ENCODE measurements around the gene CLASP1.
"Not testable (repeated sequence)": the region's sequence is repeated elsewhere in the genome, so short reads cannot be mapped to it uniquely, and the experiment has no call there.

The CLASP1 gene

DNA sequence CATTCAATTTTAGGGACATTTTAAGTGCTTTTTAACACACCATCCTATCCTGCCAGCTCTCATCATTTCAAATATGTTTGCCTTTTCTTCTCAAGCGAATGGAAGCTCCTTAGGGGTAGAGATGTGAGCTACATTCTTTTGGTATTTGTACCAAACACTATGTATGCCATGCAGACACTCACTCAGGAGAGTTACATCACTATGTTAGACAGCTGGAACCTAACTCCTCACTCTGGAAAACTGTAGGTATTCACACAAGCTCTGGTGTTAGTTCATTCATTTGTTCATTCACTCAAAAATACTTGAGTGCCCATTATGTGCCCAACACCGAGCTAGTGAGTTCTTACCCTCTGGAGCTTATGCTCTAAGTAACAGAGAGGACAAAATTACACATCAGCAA, 144.9 kb downstream of the CLASP1 start:
- DNase-seq (ENCODE audit: low spot score), result no peak

DNA sequence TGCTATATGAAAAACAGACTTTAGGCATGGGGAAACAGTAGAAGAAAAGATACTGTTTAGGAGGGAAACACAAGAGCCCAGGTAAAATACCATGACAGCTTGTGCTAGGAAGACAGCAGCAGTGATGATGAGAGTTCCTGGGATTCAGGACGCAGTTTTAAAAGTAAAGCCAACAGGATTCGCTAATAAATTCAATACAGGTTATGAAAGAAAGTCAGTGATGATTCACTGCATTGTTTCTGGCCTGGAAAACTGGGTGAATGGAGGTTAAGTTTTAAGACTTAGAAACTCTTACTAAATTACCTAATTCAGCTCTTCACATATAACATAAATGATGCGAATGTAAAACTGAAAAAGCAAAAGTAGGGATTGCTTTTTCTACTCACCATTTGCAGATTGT, 146.5 kb downstream of the CLASP1 start:
- DNase-seq (ENCODE audit: low spot score), result no peak

DNA sequence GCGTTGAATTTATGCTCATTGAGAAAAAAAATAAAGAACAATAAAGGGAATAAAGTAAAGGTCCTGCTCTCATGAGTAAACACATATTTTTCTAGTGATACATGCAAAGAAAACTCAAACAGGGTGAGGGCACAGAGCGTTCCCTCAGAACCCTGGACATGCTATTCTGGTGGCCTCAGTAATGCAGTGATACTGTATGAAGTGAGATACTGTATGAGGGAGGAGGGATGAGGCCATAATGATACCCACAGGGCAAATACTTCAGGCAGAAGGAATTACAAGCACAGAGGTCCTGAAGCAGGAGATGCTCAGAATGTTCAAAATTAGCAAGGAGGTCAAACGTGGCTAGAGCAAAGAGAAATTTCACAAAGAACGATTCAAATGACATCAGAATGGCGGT, 147.0 kb downstream of the CLASP1 start:
- no peak for DNase-seq (ENCODE audit: low spot score)

DNA sequence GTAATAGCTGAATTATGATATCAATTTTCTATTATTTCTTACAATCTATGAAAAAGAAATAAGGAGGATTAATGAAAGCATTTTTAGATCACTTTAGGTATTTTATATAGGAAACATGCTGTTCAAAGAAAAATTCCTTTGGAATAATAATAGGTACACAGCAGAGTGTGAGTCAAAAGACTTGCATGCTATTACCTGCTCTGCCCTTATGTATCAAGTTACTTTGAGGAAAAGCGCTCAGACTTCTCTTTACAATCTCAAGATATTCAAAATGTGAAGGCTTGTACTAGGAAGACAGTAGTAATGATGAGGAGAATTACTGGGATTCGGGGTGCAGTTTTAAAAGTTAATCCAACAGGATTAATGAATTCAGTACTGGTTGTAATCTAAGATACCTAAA, 147.7 kb downstream of the CLASP1 start:
- no peak for DNase-seq (ENCODE audit: low spot score)

DNA sequence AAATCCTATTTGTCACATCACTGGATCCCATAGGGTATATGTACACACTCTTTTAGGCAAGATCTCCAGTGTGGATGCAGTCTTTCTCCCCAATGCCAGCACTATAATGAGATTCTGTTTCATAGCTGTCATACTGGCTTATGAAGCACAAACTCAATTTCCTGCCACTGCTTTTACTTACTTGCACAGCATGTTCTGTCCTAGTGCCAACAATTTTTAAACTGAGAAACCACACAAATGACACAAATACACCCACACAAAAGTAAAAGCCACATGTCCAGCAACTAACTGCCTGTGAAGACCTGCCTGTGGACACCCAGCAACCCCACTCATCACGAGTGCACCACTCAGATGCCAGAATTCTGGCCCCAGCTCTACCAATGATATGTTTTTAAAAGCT, 148.2 kb downstream of the CLASP1 start:
- no peak for DNase-seq (ENCODE audit: low spot score)

DNA sequence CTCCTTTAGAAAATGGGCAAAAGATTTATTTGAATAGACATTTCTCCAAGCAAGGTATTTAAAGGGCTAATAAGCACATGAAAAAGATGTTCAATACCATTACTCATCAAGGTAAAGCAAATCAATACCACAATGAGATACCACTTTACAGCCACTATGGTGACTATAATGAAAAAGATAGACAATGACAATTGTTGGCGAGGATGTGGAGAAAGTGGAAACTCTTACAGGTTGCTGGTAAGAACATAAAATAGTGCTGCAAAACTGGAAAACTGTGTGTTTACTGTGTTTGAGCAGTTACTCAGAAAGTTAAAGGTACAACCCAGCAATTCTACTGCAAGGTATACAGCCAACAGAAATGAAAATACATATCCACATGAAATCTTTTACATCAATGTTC, 150.5 kb downstream of the CLASP1 start:
- no peak for DNase-seq (ENCODE audit: low spot score)

DNA sequence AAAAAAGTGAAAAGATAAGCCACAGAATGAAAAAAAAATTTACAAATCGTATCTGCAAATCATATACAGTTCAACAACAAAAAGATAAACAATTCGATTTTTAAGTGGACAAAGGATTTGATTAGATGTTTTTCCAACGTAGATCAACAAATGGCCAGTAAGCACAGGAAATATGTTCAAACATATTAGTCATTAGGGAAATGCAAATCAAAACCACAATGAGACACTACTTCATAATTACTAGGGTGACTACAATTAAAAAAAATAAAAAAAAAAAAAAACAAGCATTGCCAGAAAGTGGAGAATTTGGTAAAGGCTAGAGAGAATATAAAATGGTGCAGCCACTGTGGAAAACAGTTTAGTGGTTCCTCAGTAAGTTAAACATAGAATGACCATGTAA, 156.9 kb downstream of the CLASP1 start:
- DNase-seq (ENCODE audit: low spot score), result no peak

DNA sequence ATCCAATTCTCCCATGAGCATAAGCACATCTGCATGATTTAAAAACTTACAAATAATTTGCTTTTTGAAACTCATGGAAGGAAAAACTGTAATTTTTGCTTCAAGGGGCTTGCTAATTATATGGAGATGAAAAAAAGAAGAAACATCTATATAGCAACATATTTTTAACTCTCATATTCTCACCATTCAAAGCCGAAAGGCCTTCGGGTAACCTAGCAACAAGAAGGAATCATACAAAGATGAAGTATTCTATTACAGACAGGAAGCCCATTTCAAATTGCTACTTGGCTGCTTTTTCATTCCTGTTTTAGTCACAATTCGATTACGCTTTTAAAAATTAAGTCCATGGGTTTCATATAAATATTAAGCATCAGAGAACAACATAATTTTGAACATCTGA, 157.7 kb downstream of the CLASP1 start:
- DNase-seq (ENCODE audit: low spot score), result no peak

DNA sequence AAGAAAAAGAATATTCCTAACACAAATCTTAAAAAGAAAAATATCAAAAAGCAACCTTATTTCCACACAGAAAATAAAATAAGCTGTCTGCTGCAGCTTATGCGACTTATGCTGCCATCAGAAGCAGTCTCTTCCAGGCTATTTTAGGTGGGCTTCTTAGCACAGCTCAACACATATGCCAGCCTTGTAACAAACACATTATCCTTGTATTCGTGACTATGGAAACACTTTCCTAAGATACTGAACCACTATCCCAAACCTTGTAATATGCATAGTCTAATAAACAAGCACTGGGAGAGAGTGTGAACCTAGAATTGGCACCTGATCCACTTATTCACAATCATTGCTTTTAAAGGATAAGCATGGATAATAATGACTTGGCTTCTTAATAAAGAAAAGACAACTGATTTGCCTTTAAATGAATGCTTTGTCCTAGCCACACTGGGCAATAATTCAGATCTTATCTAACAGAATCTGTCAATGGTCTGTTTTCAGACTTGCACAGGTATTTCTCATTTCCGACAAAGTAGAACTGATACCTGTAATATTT, 158.6 kb downstream of the CLASP1 start:
- DNase-seq (ENCODE audit: low spot score), result no peak

DNA sequence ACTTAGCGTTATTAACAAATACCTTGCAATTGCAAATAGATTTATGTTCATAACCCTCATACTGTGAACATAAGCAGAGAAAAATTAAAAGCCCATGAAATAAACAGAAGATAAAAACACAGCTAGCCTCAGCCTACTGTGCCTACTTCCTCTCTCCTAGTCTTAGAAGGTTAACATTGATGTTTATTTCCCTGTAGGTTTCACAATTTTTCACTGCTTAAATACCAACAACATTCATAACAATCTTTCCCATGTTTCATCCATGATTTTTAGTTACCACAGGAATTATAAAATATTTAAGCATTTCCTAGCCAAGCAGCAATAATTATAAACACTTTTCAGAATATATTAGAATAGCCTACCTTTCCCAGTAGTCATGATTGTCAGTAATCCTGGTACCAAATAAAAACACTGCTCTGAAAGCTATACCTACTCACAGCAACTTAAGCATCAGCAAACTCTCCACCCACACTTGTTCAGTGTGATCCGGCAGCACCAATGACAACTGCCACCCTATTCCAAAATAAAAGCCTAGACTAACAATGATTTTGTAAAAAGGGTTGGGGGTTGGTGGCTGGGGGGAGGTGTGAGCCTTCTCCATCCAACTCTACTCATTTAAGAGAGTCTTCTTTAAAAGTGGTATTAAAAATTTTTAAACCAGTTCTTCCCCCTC, 159.2 kb downstream of the CLASP1 start:
- DNase-seq (ENCODE audit: low spot score), result no peak

DNA sequence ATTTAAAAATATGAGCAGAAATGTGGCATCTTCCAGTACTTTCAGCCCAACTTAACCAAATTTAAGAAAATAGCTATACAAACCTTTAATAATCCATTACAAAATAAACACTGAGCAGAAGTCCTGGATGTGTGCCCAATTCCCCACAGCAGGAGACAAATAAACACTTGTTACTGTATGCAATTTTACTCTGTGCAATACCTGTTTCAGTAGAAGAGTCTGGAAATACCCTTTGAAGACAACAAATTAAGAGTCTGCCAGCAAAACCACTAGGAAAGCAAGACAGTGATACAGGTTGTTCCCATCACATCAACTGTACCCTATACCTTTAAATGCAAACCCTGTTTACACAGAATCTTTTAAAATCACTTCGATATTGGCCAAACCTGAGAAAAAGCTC, 160.0 kb downstream of the CLASP1 start:
- no peak for DNase-seq (ENCODE audit: low spot score)

DNA sequence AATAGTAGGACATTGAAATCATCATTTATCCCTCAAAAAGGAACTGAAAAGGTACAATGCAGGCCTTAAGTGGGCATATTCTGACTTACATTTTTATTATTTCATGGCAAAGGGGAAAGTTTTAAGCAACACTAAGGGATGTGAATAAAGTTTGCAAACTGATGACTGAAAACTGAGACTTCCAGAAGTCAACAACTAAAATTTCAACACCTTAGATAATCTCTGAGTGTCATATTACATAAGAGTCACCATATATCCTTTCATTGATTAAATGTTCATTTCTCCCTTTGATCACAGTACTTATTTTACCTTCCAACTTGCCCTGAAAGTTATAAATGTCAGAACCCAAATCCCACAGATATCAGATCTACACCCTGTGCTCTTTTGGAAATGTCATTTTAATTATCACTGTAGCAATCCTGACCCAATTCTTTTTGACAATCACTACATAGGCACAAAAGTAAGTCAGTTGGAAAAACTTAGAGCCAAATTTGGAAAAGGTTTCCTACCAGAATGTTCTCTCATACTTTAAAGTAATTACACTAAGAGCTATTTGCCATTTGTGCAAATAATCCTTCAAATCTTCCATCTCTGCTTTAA, 163.0 kb downstream of the CLASP1 start:
- DNase-seq (ENCODE audit: low spot score), result no peak

DNA sequence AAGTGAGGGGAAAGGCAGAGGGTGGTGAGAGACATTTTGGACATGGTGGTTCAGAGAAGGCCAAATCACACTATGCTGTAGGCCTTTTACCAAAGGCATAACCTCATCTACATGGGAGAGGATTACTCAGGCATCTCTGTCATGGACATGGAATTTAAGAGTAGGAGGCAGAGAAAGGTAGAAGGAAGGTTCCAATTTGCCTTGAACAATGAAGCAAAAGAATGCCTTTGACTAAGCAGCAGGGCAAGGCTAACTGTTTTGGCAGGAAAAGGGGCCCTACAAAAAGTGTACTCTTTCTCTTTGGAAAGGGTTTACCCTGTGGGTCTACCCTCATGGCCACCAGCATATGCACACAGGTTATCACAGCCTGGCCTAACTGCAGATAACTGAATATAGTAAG, 164.2 kb downstream of the CLASP1 start:
- DNase-seq (ENCODE audit: low spot score), result no peak

DNA sequence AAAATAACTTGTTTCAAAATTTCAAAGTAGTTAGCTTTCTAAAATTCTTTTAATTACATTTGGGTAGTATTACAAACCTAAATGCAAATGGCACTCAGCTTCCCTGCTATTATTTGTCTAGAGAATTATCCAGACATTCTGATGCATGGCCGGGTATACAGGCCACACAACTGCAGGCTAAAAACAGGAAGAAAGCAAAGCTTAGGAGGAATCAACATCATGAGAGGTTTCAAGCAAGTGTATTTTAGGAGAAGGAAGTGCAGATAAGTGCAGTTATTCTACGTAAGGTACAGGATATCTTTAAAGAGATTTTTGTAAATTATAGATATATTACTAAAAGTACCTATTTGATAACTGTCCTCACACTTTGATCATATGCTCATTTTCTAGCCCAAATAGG, 165.4 kb downstream of the CLASP1 start:
- no peak for DNase-seq (ENCODE audit: low spot score)

DNA sequence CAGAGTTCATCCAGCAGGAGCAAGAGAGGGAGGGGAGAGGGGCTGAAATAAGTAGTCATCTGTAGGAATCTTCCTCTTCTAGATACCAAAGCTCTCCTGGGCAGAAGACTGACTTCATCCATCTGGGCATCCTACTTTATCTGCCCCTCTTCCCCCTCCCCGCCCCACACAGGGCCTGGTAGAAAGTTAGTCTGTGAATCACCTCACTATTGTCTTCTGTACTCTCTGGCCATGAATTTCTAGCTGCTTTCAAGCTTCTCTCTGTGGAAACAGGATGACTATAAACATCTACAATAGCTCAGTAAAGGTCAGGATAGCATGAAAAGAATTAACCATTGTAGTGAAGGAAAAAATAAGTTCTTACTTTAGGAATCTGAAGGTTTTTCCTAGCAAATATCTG, 166.2 kb downstream of the CLASP1 start:
- no peak for DNase-seq (ENCODE audit: low spot score)

DNA sequence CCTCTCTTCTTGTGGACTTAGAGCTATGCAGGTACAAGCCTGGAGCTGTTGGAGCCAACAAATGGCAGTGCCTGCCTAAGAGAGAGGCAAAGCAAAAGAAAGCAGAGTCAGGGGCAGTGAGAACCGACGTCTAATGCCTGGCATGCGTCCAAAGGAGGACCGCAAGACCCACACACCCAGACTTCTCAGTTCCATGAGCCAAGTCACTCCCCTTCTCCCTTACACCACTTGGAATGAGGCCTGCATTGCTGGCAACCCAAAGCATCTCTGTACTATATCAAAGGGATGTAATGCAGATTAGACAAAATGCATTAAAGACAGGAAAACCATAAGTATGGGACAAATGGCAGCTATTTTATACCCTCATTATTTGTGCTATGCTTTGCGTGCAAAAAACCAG, 168.4 kb downstream of the CLASP1 start:
- no peak for DNase-seq (ENCODE audit: low spot score)

DNA sequence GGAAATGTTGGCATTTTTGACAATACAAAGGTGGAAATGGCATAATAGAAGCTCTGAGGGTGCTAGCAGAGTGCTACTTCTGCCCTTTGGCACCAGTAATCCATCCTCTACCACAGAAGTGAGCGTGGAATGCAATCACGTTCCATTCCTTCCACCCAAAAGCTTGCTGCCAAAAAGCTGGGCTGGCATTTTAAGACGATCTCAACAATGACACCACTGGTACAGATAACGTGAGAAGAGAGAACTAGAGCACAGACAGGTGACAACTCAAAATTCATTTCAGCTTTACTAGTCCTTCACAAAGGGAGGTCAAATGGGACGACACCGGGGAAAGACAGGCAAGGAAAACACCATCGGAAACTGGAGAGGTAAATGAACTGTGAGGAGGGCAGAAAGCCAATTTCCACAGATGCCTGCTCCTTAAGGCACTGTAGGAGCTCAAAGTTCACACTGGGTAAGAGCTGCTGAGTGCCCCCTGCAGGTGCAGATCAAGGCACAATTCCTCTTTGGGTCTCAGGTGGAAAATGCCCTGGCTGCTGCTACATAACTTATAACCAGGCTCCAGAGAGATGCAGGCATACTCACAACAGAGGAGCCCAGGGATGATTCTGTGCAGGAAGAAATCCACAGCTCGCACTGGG, 169.3 kb downstream of the CLASP1 start:
- peak; percentile 11 for DNase-seq (ENCODE audit: low spot score)

DNA sequence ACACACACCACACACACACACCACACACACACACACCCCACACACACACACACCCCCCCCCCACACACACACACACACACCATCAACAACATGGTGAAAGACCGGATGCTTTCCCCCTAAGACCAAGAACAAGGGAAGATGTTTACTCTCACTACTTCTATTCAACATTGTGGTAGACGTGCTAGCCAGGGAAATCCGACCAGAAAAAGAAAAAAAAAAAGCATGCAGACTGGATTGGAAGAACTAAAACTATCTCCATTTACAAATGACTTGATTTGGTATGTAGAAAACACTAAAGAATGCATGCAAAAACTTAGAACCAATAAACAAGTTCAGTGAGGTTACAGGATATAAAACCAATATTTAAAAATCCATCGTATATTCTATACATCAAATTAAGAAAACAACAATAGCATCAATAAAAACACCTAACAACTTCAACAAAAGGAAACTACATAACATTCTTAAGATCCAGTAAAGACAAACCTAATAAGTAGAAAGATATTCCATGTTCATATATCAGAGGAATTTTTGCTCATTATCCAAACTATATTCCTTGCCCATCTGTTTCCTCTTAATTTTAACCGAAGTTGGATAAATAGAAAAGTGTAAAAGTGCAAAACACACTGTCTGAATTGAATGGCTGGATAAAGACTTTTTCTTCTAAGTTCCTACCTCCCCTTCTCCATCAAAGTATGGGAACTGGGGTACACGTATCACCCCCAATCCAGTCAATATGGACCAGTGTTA, 170.1 kb downstream of the CLASP1 start:
- no peak for DNase-seq (ENCODE audit: low spot score)

DNA sequence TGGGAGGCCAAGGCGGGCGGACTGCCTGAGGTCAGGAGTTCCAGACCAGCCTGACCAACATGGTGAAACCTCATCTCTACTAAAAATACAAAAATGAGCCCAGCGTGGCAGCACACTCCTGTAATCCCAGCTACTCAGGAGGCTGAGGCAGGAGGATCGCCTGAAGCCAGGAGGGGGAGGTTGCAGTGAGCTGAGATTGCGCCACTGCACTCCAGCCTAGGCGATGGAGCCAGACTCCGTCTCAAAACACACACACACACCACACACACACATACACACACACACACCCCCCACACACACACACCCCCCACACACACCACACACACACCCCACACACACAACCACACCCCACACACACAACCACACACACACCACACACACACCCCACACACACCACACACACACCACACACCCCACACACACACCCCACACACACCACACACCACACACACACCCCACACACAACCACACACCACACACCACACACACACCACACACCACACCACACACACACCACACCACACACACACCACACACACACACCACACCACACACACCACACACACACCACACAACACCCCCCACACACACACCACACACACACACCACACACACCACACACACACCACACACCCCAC, 170.8 kb downstream of the CLASP1 start:
- DNase-seq (ENCODE audit: low spot score), result not testable (repeated sequence)

DNA sequence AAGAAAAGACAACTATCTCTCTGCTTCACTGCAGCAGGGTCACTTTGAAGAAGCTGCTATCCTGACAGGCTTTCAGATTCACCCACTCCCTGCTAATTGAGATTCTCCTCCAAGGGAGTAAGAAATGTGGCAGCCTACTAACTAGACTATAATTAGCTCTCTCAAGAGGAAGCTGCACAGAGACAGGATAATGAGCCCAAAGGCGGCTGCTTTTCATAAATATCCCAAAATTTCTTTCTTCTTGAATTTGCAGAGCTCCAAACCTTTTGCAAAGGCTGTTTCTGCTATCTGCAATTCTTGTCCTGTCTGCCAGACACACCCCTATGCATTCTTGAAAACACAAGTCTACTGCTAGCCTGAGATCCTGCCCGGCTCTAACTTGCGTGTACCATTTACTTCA, 172.6 kb downstream of the CLASP1 start:
- no peak for DNase-seq (ENCODE audit: low spot score)

DNA sequence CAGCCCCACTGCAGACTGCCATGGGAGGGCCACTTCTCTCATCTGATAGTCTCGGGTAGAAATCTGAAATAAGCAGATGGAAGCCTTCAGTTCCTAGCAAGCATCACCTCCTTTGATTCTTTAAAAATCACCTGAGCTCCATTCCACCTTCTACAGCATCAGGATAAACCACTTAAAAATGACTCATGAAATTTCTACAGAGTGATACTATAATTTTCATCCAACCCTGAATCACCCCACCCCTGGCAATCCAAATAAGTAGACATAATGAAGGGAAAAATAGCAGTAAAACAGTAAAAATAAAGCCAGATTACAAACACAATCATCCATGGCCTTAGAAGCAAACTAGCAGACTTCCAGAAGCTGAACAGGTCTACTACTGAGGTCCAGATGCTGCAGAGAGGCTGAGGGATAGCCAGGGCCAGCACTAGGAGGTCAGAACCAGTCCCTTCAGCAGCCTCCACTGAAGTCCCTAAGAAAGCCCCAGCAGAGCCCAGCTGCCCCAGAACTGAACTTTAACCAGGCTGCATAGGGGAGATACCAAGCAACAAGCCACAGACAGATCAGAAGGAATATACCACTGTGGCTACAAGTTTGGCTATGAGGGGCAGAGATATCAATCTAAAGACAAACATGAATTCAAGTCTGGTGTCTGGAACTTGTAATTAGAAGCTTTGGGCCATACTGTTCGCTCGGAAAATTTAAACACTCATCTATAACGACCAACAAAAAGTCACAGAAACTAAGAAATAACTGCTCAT, 173.3 kb downstream of the CLASP1 start:
- DNase-seq (ENCODE audit: low spot score), result no peak

DNA sequence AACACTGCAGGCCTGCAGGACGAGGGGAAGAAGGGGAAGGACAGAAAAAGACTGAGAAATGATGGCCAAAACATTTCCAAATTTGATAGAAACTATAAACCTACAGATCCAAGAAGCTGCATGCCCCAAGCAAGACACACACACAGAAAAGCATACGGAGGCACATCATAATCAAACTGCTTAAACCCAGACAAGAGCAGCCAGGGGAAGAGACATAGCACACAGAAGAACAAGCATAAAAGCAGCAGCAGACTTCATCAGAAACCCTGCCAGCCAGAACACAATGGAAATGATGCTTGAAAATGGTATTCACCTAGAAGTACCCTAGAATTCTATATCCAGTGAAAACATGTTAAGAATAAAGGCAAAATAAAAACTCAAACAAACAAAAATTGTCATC, 175.8 kb downstream of the CLASP1 start:
- no peak for DNase-seq (ENCODE audit: low spot score)

All from NAMALWA (cell line).